Measurements from ENCODE around the gene EPS15.

Gene EPS15

GRCh38 chr1:51541313-51542050 lies 22.4 kb upstream of the EPS15 start:
- TF ChIP-seq EZH2 (optimal IDR thresholded peaks at IDR 0.05; ENCODE audit: low read depth, low read length) (no peak), CTCF (IDR thresholded peaks at IDR 0.05; ENCODE audit: low read length) (no peak), EZH2phosphoT487 (IDR thresholded peaks at IDR 0.05; ENCODE audit: low read length) (no peak)
- Histone ChIP-seq H2AFZ (ENCODE audit: low read length) (no peak overlapping the region), H3K36me3 (replicated peaks; ENCODE audit: insufficient read depth, low read length) (no peaks in the 10 kb centered on the region), H3K9me2 (replicated peaks; ENCODE audit: insufficient read depth, low read length) (no peaks in the 10 kb centered on the region), H3K79me2 (ENCODE audit: low read length) (no peaks in the 10 kb centered on the region), H3K9me3 (replicated peaks; ENCODE audit: insufficient read depth, low read length) (no peaks in the 10 kb centered on the region), H4K20me1 (ENCODE audit: insufficient read depth, low read length) (no peaks in the 10 kb centered on the region), H3K9ac (ENCODE audit: low read length) (no peak overlapping the region), H3K27me3 (replicated peaks; ENCODE audit: insufficient read depth, low read length) (no peaks in the 10 kb centered on the region), H3K4me3 (ENCODE audit: low read length) (no peak overlapping the region), H3K4me2 (ENCODE audit: low read depth, low read length) (no peak overlapping the region), H3K27ac (ENCODE audit: low read length) (no peak overlapping the region), H3F3A (ENCODE audit: insufficient read depth, low read length) (no peaks in the 10 kb centered on the region), H3K4me1 (ENCODE audit: low read length) (no peaks in the 10 kb centered on the region)
- DNase-seq: no peak

- Histone ChIP-seq H3K36me3 (replicated peaks; ENCODE audit: insufficient read depth, low read length) (no peaks in the 10 kb centered on the region), H2AFZ (ENCODE audit: low read length) (no peak overlapping the region), H3K27ac (ENCODE audit: low read length) (no peak overlapping the region), H3K79me2 (ENCODE audit: low read length) (no peaks in the 10 kb centered on the region), H3K27me3 (replicated peaks; ENCODE audit: insufficient read depth, low read length) (no peaks in the 10 kb centered on the region), H3K9ac (ENCODE audit: low read length) (no peak overlapping the region), H3K9me2 (replicated peaks; ENCODE audit: insufficient read depth, low read length) (no peaks in the 10 kb centered on the region), H3F3A (ENCODE audit: insufficient read depth, low read length) (no peaks in the 10 kb centered on the region), H3K4me3 (ENCODE audit: low read length) (no peak overlapping the region), H3K9me3 (replicated peaks; ENCODE audit: insufficient read depth, low read length) (no peaks in the 10 kb centered on the region), H3K4me2 (ENCODE audit: low read depth, low read length) (no peak overlapping the region), H3K4me1 (ENCODE audit: low read length) (peaks cover 7% of the 10 kb centered on the region; the same call in 1 of the 2 replicates), H4K20me1 (ENCODE audit: insufficient read depth, low read length) (no peaks in the 10 kb centered on the region)
- no peak for DNase-seq
- TF ChIP-seq CTCF (IDR thresholded peaks at IDR 0.05; ENCODE audit: low read length) (no peak), EZH2 (optimal IDR thresholded peaks at IDR 0.05; ENCODE audit: low read depth, low read length) (no peak), EZH2phosphoT487 (IDR thresholded peaks at IDR 0.05; ENCODE audit: low read length) (no peak)
Measured at GRCh38 chr1:51537568-51537967, 18.5 kb upstream of the EPS15 start.

GRCh38 chr1:51535006-51535592 lies 16.0 kb upstream of the EPS15 start:
- no peaks in the 10 kb centered on the region for H4K20me1 ChIP-seq (ENCODE audit: insufficient read depth, low read length)
- no peaks in the 10 kb centered on the region for H3K9me2 ChIP-seq (replicated peaks; ENCODE audit: insufficient read depth, low read length)
- TF ChIP-seq CTCF (IDR thresholded peaks at IDR 0.05; ENCODE audit: low read length) (peak; percentile 85), EZH2 (optimal IDR thresholded peaks at IDR 0.05; ENCODE audit: low read depth, low read length) (no peak), EZH2phosphoT487 (IDR thresholded peaks at IDR 0.05; ENCODE audit: low read length) (no peak)
- H3K27me3 ChIP-seq (replicated peaks; ENCODE audit: insufficient read depth, low read length): no peaks in the 10 kb centered on the region
- peak overlapping the region; percentile 51; the same call in 1 of the 2 replicates for H2AFZ ChIP-seq (ENCODE audit: low read length)
- no peak overlapping the region for H3K4me2 ChIP-seq (ENCODE audit: low read depth, low read length)
- H3K36me3 ChIP-seq (replicated peaks; ENCODE audit: insufficient read depth, low read length): no peaks in the 10 kb centered on the region
- no peak overlapping the region for H3K27ac ChIP-seq (ENCODE audit: low read length)
- no peaks in the 10 kb centered on the region for H3K79me2 ChIP-seq (ENCODE audit: low read length)
- no peak overlapping the region for H3K9ac ChIP-seq (ENCODE audit: low read length)
- no peaks in the 10 kb centered on the region for H3K9me3 ChIP-seq (replicated peaks; ENCODE audit: insufficient read depth, low read length)
- peak; percentile 61 for DNase-seq
- H3K4me3 ChIP-seq (ENCODE audit: low read length): no peak overlapping the region
- H3F3A ChIP-seq (ENCODE audit: insufficient read depth, low read length): no peaks in the 10 kb centered on the region
- H3K4me1 ChIP-seq (ENCODE audit: low read length): peaks cover 7% of the 10 kb centered on the region; the same call in 1 of the 2 replicates

Data from MM.1S (cell line).